Endothelial cell of hepatic sinusoid (primary cell): ENCODE data around the gene MIA.
"Not testable (repeated sequence)": the region's sequence is repeated elsewhere in the genome, so short reads cannot be mapped to it uniquely, and the experiment has no call there.

ENCODE experiments used
- in situ Hi-C: cut with HindIII; loops from 2 replicates; pipeline ENCODE4 v1.10.0; 2017; ENCODE audit warnings: low sequenced_read_pairs

Gene MIA

DNA sequence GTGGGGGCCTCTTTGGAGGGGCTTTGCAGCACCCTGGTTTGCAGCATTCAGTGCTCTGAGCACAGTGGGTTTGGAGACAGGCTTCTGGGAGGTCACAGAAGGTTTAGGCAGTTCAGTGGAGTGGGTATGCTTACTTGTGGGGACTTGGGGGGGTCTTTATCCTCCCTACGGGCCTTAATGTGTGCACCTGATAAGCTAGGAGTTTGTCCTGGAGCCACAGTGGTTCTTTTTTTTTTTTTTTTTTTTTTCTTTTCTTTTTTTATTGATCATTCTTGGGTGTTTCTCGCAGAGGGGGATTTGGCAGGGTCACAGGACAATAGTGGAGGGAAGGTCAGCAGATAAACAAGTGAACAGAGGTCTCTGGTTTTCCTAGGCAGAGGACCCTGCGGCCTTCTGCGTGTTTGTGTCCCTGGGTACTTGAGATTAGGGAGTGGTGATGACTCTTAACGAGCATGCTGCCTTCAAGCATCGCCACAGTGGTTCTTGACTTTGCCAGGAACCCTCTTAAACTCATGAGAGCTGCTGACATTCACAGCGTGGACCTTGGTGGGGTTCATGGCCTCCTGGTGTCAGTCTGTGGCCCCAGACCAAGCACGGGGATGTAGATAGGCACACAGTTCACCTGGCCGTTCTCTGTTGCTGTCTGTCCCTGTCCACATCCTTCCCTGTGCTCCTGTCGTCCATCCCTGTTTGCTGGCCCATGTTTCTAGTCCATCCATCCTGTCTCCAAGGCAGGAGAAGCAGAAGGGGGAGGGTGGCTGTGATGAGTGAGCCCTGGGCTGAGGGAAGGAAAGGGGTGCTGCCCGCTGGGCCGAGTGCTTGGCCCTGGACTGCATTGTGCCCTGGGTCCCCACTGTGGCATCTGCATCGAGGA is 26.3 kb downstream of the MIA start:
- in situ Hi-C loops: no loop called here

- in situ Hi-C loops: no loop called here
Measured at GRCh38 chr19:40802300-40803169, 27.2 kb downstream of the MIA start.

DNA sequence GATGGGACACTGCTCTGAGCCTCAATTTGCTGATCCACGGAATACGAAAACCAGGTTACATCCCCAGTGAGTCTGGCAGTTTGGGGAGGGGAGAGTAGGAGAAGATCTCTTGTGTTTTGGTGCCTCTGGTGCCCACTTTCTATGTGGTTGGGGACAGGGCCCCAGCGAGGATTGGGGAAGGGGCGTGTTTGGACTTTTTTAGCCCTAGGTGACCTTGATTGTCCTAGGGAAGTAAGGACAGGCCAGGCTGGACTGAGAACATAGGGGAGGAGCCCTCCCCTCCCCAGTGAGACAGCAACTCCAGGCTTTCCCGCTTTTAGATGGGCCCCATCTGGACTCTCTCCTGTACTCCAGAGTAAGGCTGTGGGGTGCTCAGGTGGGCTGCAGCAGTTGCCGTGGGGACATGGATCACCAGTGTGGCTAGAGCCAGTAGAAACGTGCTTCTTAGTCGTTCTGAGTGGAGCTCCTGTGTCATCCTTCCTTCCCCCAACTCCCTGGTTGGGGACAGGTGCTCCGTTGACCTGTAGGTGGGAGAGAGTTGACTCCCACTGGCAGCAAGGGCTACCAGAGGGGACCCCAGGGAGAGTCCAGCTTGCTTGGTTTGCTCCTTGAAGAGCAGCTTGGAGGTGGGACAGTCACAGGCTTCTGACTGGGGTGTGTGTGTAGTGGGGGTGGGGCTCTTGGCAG is 28.0 kb downstream of the MIA start:
- in situ Hi-C loops: no loop called here

GRCh38 chr19:40803857-40804782 is 28.8 kb downstream of the MIA start:
- in situ Hi-C loops: no loop called here

DNA sequence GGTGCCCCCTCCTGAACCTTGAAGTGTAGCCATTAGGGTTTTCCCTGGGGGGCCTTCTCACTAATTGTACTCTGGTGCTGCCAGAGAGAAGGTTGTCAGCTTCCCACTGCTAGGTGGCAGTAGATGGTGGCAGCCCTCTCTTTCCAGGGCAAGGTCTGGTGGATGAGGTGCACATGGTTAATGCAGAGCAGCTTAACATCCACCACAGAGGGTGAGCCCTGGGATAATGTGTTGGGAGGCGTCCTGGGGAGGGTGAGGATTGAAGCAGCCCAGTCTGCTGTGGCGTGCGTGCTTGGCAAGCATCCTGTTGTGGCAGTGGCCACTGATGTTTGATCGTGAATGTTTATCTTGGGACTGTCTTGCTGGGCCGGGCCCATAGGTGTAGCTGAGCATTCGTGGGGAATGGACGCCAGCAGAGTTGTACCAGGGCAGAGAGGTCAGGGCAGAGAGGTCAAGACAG is 29.5 kb downstream of the MIA start:
- in situ Hi-C loops: loop anchor here (5.0 kb wide), 1 partner anchor 58 kb away; no protein-coding TSS in a partner anchor

GRCh38 chr19:40805258-40805868 is 30.0 kb downstream of the MIA start:
- in situ Hi-C loops: loop anchor here (5.0 kb wide), 1 partner anchor 58 kb away; no protein-coding TSS in a partner anchor

GRCh38 chr19:40806423-40807146 is 31.3 kb downstream of the MIA start:
- in situ Hi-C loops: loop anchor here (5.0 kb wide), 1 partner anchor 59 kb away; no protein-coding TSS in a partner anchor

DNA sequence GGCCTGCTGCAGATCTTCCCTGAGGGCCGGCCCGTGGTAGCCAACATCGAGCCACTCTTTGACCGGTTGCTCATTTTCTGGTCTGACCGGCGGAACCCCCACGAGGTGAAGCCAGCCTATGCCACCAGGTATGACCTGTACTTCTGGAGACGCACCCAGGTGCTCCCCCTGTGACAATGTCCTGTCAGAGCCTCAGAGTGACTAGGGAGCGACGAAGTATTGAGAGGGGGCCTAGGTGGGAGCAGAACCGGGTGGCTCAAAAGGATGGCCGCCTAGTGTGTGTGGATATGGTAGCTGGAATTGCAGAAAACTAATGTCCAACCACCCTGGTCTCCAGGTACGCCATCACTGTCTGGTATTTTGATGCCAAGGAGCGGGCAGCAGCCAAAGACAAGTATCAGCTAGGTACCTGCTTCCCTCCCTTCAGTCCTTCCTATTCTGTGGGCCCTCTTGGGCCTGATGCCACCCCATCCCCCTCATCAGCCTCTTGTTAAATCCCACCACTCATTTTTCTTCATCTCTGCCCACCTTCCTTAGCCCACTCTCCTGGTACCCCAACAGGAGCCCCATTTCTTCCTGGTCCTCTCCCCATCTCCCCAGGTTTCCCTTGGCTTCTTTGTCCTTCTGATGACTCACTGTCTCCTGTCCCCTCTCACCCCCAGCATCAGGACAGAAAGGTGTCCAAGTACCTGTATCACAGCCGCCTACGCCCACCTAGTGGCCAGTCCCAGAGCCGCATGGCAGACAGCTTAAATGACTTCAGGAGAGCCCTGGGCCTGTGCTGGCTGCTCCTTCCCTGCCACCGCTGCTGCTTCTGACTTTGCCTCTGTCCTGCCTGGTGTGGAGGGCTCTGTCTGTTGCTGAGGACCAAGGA is 32.1 kb downstream of the MIA start:
- in situ Hi-C loops: loop anchor here (5.0 kb wide), 1 partner anchor 60 kb away; no protein-coding TSS in a partner anchor

GRCh38 chr19:40808021-40808325 is 32.7 kb downstream of the MIA start:
- in situ Hi-C loops: loop anchor here (5.0 kb wide), 1 partner anchor 61 kb away; no protein-coding TSS in a partner anchor

- in situ Hi-C loops: loop anchor here (5.0 kb wide), 1 partner anchor 61 kb away; no protein-coding TSS in a partner anchor
Measured at GRCh38 chr19:40808497-40808896, 33.2 kb downstream of the MIA start.

DNA sequence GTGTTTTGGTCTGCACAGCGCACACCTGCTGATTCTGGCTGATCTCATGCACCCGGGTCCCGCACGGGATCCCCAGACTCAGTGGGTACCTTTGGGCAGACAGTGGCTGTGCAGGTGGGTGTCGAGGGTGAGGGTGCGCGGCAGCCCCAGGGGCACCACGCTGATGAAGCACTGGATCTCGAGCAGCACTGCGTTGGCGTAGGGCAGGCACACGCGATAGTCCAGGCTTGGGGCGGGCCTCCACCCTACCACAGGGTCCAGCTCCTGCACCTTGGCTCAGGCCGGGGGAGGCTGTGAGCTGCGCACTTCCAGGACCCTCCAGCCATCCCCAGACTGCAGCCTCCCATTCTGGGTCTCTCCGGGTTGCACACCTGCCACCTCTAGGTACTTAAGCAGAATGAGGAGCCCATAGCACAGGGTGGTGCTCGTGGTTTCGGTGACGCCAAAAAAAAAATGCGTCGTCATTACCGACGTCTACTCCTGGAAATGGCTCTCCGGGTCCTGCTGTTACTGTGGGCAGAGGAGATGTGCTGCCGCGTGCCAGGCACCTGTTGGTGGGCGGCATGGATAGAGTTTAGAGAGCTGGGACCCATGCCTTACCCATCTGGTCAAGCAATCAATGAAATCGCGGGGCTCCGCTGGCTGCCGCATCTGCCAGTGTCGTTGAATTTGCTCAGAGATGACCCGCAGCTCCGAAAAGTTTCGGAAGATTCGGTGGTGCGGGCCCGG is 34.2 kb downstream of the MIA start:
- in situ Hi-C loops: loop anchor here (5.0 kb wide), 1 partner anchor 62 kb away; no protein-coding TSS in a partner anchor

DNA sequence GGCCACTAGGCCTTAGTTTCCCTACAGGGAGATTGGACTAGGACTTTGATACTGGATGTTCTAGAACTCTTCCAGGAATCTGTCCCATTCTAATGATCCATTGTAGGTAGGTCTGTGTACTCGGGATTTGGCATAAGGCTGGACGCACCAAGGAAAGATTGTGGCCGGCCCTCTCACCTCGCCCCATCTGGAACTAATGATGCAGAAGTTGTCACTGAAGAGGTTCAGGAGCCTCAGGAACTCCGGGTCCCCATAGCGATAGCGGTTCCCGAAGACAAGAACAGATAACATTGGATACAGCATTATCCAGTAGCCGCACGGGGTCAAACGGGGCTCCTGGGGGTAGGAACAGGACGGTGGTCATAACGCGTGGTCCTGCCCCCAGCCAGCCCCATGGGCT is 34.8 kb downstream of the MIA start:
- in situ Hi-C loops: no loop called here

GRCh38 chr19:40810649-40811408 is 35.5 kb downstream of the MIA start:
- in situ Hi-C loops: not testable (repeated sequence)

GRCh38 chr19:40811478-40812341 is 36.4 kb downstream of the MIA start:
- in situ Hi-C loops: no loop called here

DNA sequence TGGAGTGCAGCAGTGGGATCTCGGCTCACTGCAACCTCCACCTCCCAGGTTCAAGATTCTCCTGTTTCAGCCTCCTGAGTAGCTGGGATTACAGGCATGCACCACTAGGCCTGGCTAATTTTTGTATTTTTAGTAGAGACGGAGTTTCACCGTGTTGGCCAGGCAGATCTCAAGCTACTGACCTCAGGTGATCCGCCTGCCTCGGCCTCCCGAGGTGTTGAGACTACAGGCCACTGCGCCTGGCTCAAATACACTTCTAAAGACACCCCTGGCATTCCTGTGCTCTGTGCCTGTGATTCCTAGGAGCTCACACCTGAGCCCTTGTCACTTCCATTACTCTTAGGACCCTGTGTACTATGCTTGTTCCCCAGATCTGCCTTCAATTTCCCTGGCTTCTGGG is 37.2 kb downstream of the MIA start:
- in situ Hi-C loops: not testable (repeated sequence)
